ENCODE results near the gene SLC30A1.

SLC30A1 gene

DNA sequence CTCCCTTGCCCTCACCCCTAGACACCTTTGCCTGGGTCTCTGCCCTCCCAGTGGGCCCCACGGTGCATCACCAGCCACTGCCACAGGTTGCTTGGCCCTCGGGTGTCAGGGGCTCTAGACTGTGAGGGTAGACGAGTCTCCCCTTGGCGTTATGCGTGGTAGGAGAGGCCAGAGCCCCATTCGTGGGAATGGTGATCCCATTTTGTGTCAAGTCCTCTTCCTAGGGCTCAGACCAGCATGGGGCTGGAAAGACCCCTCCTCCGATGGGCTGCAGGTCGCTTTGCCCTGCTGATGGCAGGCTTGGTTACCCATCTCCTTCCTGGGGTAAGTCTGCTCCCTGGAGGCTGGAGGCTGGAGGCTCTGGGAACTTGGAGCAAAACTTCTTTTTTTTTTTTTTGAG is 42.4 kb downstream of the SLC30A1 start:
- ChIA-PET POLR2A (no interaction called here), CTCF (interaction anchor here (1.4 kb wide), 1 partner anchor 14 kb away, joined by 5 read pairs; no protein-coding TSS in a partner anchor)
- TF ChIP-seq CTCF (IDR thresholded peaks at IDR 0.05; ENCODE audit: control extremely low read depth, extremely low read depth, low read depth, missing control alignments), result no peak
- no peak for DNase-seq (ENCODE audit: extremely low spot score)

- TF ChIP-seq CTCF (IDR thresholded peaks at IDR 0.05; ENCODE audit: control extremely low read depth, extremely low read depth, low read depth, missing control alignments), result no peak
- DNase-seq (ENCODE audit: extremely low spot score), result no peak
- ChIA-PET CTCF (interaction anchor here (1.9 kb wide), 1 partner anchor 22 kb away, joined by 4 read pairs; no protein-coding TSS in a partner anchor), POLR2A (no interaction called here)
These were observed 43.6 kb downstream of the SLC30A1 start for GRCh38 chr1:211535346-211535745.

DNA sequence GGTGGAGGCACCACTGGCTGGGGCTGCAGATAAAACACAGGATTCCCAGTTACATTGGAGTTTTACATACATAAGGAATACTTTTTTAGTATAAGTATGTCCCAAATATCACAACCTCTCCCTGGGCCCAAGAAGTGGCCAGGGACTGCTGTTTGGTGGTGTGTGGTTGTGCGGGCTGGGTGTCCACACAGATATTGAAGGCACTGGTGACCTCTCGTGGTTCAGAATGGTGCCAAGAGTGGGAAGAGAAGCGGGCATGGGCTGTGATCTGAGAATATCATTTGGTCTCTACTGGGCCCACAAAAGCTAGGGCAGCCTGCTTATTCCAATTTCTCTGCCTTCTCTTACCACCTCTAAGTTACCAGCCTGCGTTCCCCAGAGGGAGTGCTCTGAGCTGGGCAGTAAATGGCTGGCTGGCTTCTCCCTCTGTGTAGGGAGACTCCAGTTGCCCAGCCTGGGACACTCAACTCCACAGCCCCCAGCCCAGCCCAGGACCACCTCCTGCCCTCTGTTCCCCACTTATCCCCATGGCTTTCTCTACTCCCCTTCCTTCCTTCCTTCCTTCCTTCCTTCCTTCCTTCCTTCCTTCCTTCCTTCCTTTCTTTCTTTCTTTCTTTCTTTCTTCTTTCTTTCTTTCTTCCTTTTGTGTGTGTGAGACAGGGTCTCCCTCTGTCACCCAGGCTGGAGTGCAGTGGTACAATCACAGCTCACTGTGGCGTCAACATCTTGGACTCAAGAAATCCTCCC is 44.2 kb downstream of the SLC30A1 start:
- ChIA-PET CTCF (interaction anchor here (1.5 to 1.9 kb wide), 2 partner anchors 21 to 36 kb away, joined by 3 to 4 read pairs; no protein-coding TSS in a partner anchor), POLR2A (no interaction called here)
- DNase-seq (ENCODE audit: extremely low spot score), result no peak
- TF ChIP-seq CTCF (IDR thresholded peaks at IDR 0.05; ENCODE audit: control extremely low read depth, extremely low read depth, low read depth, missing control alignments), result no peak

DNA sequence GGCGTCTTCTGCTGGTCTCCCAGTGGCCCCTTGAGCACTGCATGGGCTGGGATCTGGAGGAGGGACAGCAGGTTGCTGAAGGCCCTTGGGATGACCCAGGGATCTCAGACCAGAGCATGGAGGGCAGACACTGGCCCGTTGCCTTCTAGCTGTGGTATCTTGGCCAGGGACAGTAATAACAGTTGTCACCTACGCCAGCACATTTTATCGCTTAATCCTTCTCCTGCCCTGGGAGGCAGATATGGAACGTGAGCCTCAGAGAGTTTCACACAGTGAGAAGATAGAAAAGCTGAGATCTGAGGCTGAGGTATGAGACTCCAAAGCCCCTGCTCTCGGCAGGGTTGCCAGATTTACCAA is 46.9 kb downstream of the SLC30A1 start:
- ChIA-PET POLR2A (interaction anchor here (0.5 kb wide), 1 partner anchor 17 kb away, joined by 4 read pairs; no protein-coding TSS in a partner anchor), CTCF (interaction anchor here (0.7 to 7.2 kb wide), 2 partner anchors 12 to 16 kb away, joined by 3 to 58 read pairs; no protein-coding TSS in a partner anchor)
- DNase-seq (ENCODE audit: extremely low spot score), result no peak
- no peak for TF ChIP-seq CTCF (IDR thresholded peaks at IDR 0.05; ENCODE audit: control extremely low read depth, extremely low read depth, low read depth, missing control alignments)

DNA sequence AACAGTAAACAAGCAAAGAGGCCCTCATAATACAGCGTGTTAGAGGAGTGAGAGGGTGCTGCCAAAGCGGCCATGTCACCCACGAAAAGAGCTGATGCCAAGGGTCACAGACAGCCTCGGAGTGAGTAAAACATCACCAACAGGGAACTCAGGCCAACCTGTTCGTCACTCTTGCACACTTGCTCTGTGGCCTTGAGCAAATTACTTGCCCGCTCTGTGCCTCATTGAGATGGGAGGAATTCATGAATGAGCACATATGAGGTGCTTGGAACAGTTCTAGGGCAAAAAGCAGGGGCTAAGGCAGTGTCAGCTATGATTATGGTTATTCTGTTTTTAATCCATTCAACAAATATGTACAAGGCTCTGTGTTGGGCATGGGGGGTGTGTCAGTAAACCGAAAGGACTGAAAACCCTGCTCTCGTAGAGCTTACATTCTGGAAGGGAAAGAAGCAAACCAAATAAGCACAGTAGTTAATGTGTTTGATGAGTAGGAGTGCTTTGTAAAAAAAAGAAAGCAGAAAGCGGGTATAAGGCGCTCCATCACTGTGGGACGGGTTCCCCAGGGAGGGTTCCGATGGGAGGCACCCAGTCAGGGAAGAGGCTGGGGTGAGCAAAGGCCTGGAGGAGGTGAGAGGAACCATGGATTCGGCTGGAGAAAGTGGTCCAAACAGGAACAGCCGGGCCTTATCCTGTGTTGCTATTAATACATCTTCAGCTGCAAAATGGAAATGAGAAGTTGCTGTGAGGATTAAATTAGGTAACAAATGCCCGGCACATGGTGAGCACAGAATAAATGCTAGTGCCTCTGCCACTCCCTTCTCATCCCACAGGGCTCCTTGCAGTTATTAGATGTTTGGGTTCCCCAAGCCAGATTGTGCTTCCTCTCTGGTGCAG is 47.5 kb downstream of the SLC30A1 start:
- DNase-seq (ENCODE audit: extremely low spot score), result no peak
- CTCF ChIA-PET, result interaction anchor here (0.7 to 7.2 kb wide), 2 partner anchors 12 to 16 kb away, joined by 3 to 58 read pairs; no protein-coding TSS in a partner anchor
- POLR2A ChIA-PET, result no interaction called here
- no peak for TF ChIP-seq CTCF (IDR thresholded peaks at IDR 0.05; ENCODE audit: control extremely low read depth, extremely low read depth, low read depth, missing control alignments)

- POLR2A ChIA-PET, result no interaction called here
- DNase-seq (ENCODE audit: extremely low spot score), result no peak
- CTCF ChIA-PET, result interaction anchor here (1.1 to 7.2 kb wide), 3 partner anchors 9 to 16 kb away, joined by 3 to 58 read pairs (median 8); no protein-coding TSS in a partner anchor
- TF ChIP-seq CTCF (IDR thresholded peaks at IDR 0.05; ENCODE audit: control extremely low read depth, extremely low read depth, low read depth, missing control alignments), result no peak
These were observed 48.9 kb downstream of the SLC30A1 start for GRCh38 chr1:211530102-211530501.

Measured in GM10248 (cell line).